WERI-Rb-1 (cell line): ENCODE data around the gene DNAJC5.

Source experiments
- DNase-seq: peaks from one replicate; pipeline ENCODE4 v3.0.0-alpha.2; 2020
- H3K27ac ChIP-seq: fragments of 250-450 bp; sonication (Bioruptor Pico); 2 replicates; pipeline ENCODE4 v1.5.1; 2020; ENCODE audit warnings: mild to moderate bottlenecking, moderate library complexity
- H3K27me3 ChIP-seq: fragments of 250-450 bp; sonication (Bioruptor Pico); 2 replicates; pipeline ENCODE4 v1.5.1; 2021; ENCODE audit warnings: mild to moderate bottlenecking, low read depth, moderate library complexity; ENCODE audit not compliant: insufficient read depth, severe bottlenecking
- H3K36me3 ChIP-seq: fragments of 250-450 bp; sonication (Bioruptor Pico); 2 replicates; pipeline ENCODE4 v1.5.1; 2020; ENCODE audit warnings: mild to moderate bottlenecking, moderate library complexity
- H3K4me3 ChIP-seq: 2 replicates; pipeline ENCODE4 v1.5.1; 2011; ENCODE audit warnings: low read depth, mild to moderate bottlenecking, control low read depth, low read length
- H3K9me3 ChIP-seq: fragments of 250-450 bp; sonication (Bioruptor Pico); 2 replicates; pipeline ENCODE4 v1.5.1; 2021; ENCODE audit warnings: mild to moderate bottlenecking, moderate library complexity; ENCODE audit not compliant: severe bottlenecking
- TF ChIP-seq, protein P1 (sequence below): IDR thresholded peaks from 2 replicates; pipeline ENCODE4 v1.5.1; 2011; ENCODE audit warnings: low read depth, mild to moderate bottlenecking, control low read depth, inconsistent platforms, low read length

Gene DNAJC5

DNA sequence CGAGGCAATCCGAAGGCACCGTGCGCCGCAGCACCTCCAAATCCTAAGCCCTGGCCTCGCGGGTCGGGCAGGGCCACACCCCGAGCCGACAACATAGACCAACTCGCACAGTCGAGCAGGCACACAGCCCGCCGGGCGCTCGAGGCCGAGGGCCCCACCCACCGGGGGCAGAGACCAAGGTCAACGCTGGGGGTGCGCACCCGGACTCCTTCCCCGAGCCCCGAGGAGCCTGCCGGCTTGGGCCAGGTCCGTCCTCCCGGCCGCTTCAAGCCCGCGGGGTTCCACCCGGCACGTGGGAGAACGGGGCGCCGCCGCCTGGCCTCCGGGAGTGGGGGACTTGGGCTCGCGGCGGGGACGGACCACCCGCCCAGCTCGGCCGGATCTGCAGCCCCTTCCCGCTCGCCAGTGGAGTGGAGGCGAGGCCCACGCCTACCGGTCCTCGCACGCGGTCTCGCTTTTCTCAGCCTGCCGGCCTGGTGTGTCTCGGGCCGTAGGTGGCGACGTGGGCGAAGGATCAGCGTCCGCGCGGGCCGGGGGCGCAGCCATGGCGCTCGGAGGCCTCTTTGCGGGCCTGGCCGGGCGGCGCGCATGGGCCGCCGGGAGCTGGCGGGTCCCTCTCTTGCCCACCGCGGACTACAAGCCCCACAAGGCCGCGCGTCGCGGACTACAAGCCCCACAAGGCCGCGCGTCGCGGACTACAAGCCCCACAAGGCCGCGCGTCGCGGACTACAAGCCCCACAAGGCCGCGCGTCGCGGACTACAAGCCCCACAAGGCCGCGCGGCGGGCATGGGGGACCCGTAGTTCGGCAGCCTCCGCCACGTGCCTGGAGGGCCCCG is 61.1 kb downstream of the DNAJC5 start, which contains the start of gene UCKL1:
Gene UCKL1, minus strand, starts transcription at position 590 of the 837 bp plus-strand sequence. Its CDS starts 44 bp downstream, at position 546.
- peaks cover 2% of the 10 kb centered on the region for H3K36me3 ChIP-seq
- peak within 1 kb of the TSS; percentile 63 for H3K4me3 ChIP-seq
- DNase-seq = peak; percentile 76
- H3K27ac ChIP-seq = peak within 1 kb of the TSS; percentile 89
- H3K27me3 ChIP-seq = no peaks in the 10 kb centered on the region
- H3K9me3 ChIP-seq = no peaks in the 10 kb centered on the region
- TF ChIP-seq, protein P1, sequence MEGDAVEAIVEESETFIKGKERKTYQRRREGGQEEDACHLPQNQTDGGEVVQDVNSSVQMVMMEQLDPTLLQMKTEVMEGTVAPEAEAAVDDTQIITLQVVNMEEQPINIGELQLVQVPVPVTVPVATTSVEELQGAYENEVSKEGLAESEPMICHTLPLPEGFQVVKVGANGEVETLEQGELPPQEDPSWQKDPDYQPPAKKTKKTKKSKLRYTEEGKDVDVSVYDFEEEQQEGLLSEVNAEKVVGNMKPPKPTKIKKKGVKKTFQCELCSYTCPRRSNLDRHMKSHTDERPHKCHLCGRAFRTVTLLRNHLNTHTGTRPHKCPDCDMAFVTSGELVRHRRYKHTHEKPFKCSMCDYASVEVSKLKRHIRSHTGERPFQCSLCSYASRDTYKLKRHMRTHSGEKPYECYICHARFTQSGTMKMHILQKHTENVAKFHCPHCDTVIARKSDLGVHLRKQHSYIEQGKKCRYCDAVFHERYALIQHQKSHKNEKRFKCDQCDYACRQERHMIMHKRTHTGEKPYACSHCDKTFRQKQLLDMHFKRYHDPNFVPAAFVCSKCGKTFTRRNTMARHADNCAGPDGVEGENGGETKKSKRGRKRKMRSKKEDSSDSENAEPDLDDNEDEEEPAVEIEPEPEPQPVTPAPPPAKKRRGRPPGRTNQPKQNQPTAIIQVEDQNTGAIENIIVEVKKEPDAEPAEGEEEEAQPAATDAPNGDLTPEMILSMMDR = no peak

DNA sequence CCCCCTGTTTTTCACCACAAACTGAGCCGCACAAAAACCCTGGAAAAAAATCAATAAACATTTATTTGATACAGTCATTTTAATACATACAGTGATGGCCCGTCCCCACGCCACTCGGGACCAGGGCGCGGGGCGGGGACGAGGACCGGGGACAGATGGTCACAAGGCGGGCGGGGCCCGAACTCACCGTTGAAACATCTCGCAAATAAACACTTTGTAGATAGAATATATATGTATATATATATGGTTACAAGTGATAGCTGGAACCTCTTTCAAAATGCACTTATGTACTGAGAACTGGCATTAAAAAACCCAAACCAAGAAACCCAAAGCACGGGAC is 61.7 kb downstream of the DNAJC5 start:
- H3K27ac ChIP-seq = peak overlapping the region; percentile 36; the same call in 1 of the 2 replicates

DNA sequence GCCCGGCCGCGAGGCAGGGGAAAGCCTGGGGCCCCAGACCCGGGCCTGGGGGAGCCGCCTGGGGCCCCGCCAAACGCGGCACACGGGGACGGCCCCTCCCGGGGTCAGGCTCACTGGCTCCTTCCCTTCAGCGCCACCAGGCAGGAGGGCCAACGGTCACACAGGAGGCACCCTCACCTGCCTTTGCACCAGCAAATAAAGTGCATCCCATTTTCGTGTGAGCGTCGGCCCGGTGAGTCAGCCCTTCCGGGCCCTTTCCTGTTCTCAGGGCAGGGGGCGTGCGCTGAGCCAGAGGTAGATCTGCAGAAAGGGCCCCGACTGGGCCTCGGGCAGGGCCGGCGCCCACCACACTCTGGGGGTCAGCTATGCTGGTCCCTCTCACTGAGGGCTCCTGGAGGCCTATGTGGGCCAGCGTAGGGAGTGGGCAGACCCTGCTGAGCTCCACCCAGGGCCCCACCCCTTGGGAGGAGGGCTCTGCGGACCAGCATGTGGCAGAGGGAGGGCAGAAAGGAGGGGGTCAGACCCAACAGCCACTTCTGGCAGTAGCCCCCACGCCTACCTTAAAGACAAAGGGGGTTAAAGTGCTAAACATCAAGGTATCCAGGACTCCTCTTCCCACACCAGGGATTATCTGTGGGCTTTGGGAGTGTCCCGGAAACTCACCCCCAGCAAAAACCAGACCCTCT is 62.2 kb downstream of the DNAJC5 start:
- H3K36me3 ChIP-seq = peaks cover 2% of the 10 kb centered on the region
- TF ChIP-seq, protein P1 = no peak

More for the DNA sequence above, 61.7 kb downstream of the DNAJC5 start:
- H3K27me3 ChIP-seq = no peaks in the 10 kb centered on the region
- H3K4me3 ChIP-seq = peak overlapping the region; percentile 49
- peaks cover 2% of the 10 kb centered on the region for H3K36me3 ChIP-seq
- TF ChIP-seq, protein P1 = no peak
- H3K9me3 ChIP-seq = no peaks in the 10 kb centered on the region
- DNase-seq = no peak

DNA sequence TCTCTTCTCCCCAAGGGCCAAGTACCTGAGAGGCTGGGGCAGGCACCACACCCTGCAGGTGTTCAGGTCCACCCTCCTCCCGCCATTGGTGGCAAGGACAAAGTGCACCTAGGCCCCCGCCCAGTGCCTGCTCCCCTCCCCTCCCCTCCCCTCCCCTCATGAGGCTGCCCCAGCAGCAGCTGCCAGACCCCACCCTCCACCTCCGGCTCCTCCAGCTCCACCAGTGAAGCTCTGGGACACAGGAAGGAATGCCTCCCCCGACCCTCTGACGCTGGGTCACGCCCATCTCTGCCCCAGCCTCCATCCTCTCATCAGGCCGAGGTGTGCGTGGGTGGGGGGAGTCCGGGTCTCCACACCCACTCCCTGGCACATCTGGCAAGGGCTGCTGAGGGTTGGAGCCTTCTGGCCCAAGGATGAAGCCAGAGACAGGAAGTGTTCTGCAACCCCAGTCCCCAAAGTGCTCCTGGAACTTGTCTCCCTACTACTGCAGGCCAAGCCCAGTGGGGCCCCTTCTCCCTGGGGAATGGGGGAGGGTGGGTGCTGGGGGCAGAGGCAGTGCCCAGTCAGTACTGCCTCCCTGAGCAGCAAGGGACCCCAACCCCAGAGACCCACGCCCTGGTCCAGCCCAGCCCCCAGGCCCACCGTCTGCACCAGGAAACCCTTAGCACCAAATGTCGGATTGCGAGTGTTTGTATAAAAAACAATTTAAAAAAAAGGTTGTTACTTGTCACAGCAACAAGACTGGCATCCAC is 62.9 kb downstream of the DNAJC5 start:
- Histone ChIP-seq H3K27ac (no peak overlapping the region), H3K4me3 (no peak overlapping the region)
- DNase-seq = no peak

More for the DNA sequence above, 62.2 kb downstream of the DNAJC5 start:
- peak overlapping the region; percentile 36; the same call in 1 of the 2 replicates for H3K27ac ChIP-seq
- H3K4me3 ChIP-seq = peak overlapping the region; percentile 49
- DNase-seq = peak; percentile 73
- no peaks in the 10 kb centered on the region for H3K9me3 ChIP-seq
- no peaks in the 10 kb centered on the region for H3K27me3 ChIP-seq

DNA sequence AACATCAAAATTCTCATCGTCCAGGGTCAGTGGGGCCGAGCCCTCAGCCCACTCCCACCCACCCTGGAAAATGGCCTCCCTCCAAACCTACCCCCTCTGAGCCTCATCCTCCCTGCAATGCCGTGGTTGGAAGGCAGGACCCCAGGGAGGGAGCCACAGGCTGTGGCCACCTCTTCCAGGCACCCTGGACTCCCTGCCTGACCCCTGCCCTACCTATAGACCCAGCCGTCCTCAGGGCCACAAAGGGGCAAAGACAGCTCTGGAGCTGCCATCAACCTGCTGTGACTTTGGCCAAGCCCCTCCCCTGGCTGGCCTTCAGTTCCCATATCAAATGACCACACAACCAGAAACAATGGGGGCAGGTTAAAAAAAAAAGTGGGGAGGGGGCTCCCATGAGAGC is 63.5 kb downstream of the DNAJC5 start:
- DNase-seq = no peak
- peaks cover 7% of the 10 kb centered on the region for H3K36me3 ChIP-seq
- TF ChIP-seq, protein P1 = no peak
- no peak overlapping the region for H3K4me3 ChIP-seq
- H3K27me3 ChIP-seq = no peaks in the 10 kb centered on the region
- H3K27ac ChIP-seq = no peak overlapping the region
- no peaks in the 10 kb centered on the region for H3K9me3 ChIP-seq

More for the DNA sequence above, 62.9 kb downstream of the DNAJC5 start:
- TF ChIP-seq, protein P1 = no peak
- Histone ChIP-seq H3K9me3 (no peaks in the 10 kb centered on the region), H3K27me3 (no peaks in the 10 kb centered on the region), H3K36me3 (peaks cover 4% of the 10 kb centered on the region)
